Fibroblast of lung (primary cell): ENCODE results near the gene ANKRD52. TPM values are rescaled to one million over a fixed set of nuclear protein-coding genes. Genes with fewer than 3 reads are reported as not detected.
"Not testable (repeated sequence)": the region's sequence is repeated elsewhere in the genome, so short reads cannot be mapped to it uniquely, and the experiment has no call there.

ENCODE experiments used
- DNase-seq, 2 donors: peaks; one replicate each; pipeline versions ENCODE4 v3.0.0 to v3.0.0-alpha.2; 2010; ENCODE audit warnings: low read depth in 2 of 2
- H2AFZ ChIP-seq: 2 replicates; pipeline ENCODE4 v1.5.1; 2012; ENCODE audit warnings: low read length, control low read depth, inconsistent platforms
- H3K27ac ChIP-seq: 2 replicates; pipeline ENCODE4 v1.5.1; 2011; ENCODE audit warnings: low read length, control low read depth; ENCODE audit not compliant: insufficient read depth
- H3K27me3 ChIP-seq: 2 replicates; pipeline ENCODE4 v1.5.1; 2011; ENCODE audit warnings: mild to moderate bottlenecking, low read length; ENCODE audit not compliant: control insufficient read depth, insufficient read depth
- H3K36me3 ChIP-seq: 2 replicates; pipeline ENCODE4 v1.5.1; 2011; ENCODE audit warnings: low read length; ENCODE audit not compliant: control insufficient read depth, insufficient read depth
- H3K4me1 ChIP-seq: 2 replicates; pipeline ENCODE4 v1.5.1; 2011; ENCODE audit warnings: low read length; ENCODE audit not compliant: control insufficient read depth, insufficient read depth; ENCODE audit errors: extremely low read depth
- H3K4me2 ChIP-seq: 2 replicates; pipeline ENCODE4 v1.5.1; 2011; ENCODE audit warnings: low read length, control low read depth; ENCODE audit not compliant: insufficient read depth; ENCODE audit errors: extremely low read depth
- H3K4me3 ChIP-seq, 4 experiments: fragments of 200-600 bp in 1 of 4; sonication (generic) in 1 of 4; replicated peaks in 1 of 4; 2 replicates each; pipeline ENCODE4 v1.5.1; 2011 to 2016; ENCODE audit warnings: low read length in 4 of 4, low read depth in 3 of 4, mild to moderate bottlenecking in 3 of 4, control low read depth in 2 of 4, inconsistent platforms in 1 of 4, mixed read lengths in 1 of 4; ENCODE audit not compliant: insufficient read depth in 1 of 4; ENCODE audit errors: control extremely low read depth in 1 of 4
- H3K79me2 ChIP-seq: 2 replicates; pipeline ENCODE4 v1.5.1; 2012; ENCODE audit warnings: mild to moderate bottlenecking, low read length, inconsistent platforms; ENCODE audit not compliant: control insufficient read depth, insufficient read depth
- H3K9ac ChIP-seq: 2 replicates; pipeline ENCODE4 v1.5.1; 2011; ENCODE audit warnings: mild to moderate bottlenecking, low read length, control low read depth; ENCODE audit not compliant: insufficient read depth
- H3K9me3 ChIP-seq: 2 replicates; pipeline ENCODE4 v1.5.1; 2012; ENCODE audit warnings: low read depth, low read length; ENCODE audit not compliant: control insufficient read depth, insufficient read depth
- H4K20me1 ChIP-seq: 2 replicates; pipeline ENCODE4 v1.5.1; 2011; ENCODE audit warnings: low read length; ENCODE audit not compliant: control insufficient read depth, insufficient read depth; ENCODE audit errors: extremely low read depth
- EZH2 ChIP-seq: IDR thresholded peaks from 2 replicates; pipeline ENCODE4 v1.5.1; 2012; ENCODE audit warnings: low read length, control low read depth, mild to moderate bottlenecking; ENCODE audit errors: missing control alignments
- polyA plus RNA-seq, 2 donors: library from polyadenylated mRNA; depleted of rRNA in 1 of 2; stranded (reverse) in 1 of 2; unstranded in 1 of 2; fragments of >200 nt; gene quantifications; 2 replicates each; pipeline ENCODE4 v1.2.1, GENCODE V29; 2011 to 2012; ENCODE audit warnings: missing spikeins in 1 of 2
- total RNA-seq: library from RNA; depleted of rRNA; stranded (reverse); fragments of >200 nt; gene quantifications from 2 replicates; pipeline ENCODE4 v1.2.1, GENCODE V29; 2014
- TF ChIP-seq, protein P1 (sequence below), 2 donors: IDR thresholded peaks in 1 of 2; conservative IDR thresholded peaks in 1 of 2; 1 replicate in 1 of 2; 2 replicates in 1 of 2; pipeline ENCODE4 v1.5.1; 2011 to 2012; ENCODE audit warnings: low read length in 2 of 2, control low read depth in 1 of 2, inconsistent platforms in 1 of 2, low read depth in 1 of 2, mild to moderate bottlenecking in 1 of 2

ANKRD52 gene
- total and polyA plus RNA-seq, 2 donors (not counting 1 experiment from before 2014, with no cell fraction given): 12.2 to 14.9 TPM

DNA sequence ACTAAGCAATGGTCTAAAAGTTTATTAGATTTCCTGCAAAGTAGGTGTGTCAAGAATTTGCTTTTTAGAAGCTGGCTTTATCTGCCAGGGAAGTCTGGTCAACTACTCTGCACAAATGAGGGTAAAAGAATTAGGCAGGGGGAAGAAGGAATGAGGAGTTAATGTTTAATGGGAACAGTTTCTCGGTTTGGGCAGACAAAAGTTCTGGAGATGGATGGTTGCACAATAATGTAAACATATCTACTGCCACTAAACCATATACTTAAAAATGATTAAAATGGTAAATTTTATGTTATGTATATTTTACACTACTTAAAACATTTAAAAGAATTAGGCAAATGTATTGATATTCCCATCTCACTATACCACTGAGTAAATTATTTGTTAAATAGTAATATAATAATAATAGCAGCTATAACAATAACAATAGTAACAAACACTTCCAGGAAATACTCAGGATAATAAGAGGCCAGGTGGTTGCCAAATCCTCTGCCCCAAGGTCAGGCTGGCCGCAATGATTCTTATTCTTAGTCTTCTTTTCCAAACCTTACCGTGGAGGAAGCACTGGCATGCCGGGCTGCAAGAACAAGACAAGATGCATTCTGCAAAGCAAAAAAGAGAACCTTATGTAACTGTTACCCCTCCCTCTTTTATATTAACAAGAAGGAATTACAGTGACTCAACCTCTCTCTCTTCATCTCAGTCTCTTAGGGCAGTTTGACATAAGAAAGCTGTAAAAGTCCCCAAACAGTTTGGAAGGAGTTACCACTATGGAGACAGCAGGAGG is 28.1 kb upstream of the ANKRD52 start:
- Histone ChIP-seq H4K20me1 (no peaks in the 10 kb centered on the region), H3K4me1 (no peaks in the 10 kb centered on the region), H3K4me2 (no peak overlapping the region), H3K9ac (no peak overlapping the region), H3K9me3 (no peaks in the 10 kb centered on the region), H3K36me3 (peaks cover 10% of the 10 kb centered on the region), H3K4me3 (no peak overlapping the region), H3K27ac (no peak overlapping the region), H3K27me3 (no peaks in the 10 kb centered on the region), H3K79me2 (peaks cover 25% of the 10 kb centered on the region), H2AFZ (no peak overlapping the region)
- no peak for DNase-seq
- TF ChIP-seq, protein P1, sequence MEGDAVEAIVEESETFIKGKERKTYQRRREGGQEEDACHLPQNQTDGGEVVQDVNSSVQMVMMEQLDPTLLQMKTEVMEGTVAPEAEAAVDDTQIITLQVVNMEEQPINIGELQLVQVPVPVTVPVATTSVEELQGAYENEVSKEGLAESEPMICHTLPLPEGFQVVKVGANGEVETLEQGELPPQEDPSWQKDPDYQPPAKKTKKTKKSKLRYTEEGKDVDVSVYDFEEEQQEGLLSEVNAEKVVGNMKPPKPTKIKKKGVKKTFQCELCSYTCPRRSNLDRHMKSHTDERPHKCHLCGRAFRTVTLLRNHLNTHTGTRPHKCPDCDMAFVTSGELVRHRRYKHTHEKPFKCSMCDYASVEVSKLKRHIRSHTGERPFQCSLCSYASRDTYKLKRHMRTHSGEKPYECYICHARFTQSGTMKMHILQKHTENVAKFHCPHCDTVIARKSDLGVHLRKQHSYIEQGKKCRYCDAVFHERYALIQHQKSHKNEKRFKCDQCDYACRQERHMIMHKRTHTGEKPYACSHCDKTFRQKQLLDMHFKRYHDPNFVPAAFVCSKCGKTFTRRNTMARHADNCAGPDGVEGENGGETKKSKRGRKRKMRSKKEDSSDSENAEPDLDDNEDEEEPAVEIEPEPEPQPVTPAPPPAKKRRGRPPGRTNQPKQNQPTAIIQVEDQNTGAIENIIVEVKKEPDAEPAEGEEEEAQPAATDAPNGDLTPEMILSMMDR (conservative IDR thresholded peaks at IDR 0.05 in 1 of 2, IDR thresholded peaks at IDR 0.05 in 1 of 2; ENCODE audit: low read depth in 1 of 2, low read length in 2 of 2): no peak
- TF ChIP-seq EZH2: no peak

DNA sequence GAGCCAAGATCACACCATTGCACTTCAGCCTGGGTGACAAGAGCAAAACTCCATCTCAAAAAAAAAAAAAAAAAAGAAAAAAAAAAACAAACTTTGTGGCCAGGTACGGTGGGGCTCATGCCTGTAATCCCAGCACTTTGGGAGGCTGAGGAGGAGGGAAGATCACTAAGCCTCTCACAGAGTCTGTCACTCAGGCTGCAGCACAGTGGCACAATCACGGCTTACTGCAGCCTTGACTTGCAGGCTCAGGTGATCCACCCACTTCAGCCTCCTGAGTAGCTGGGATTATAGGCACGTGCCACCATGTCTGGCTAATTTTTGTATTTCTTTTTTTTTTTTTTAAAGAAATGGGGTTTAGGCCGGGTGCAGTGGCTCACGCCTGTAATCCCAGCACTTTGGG is 26.1 kb upstream of the ANKRD52 start:
- H2AFZ ChIP-seq, DNase-seq, H3K9me3 ChIP-seq, H4K20me1 ChIP-seq, H3K4me2 ChIP-seq, H3K9ac ChIP-seq, H3K27ac ChIP-seq, H3K4me3 ChIP-seq, H3K27me3 ChIP-seq, H3K4me1 ChIP-seq: not testable (repeated sequence)
- peaks cover 13% of the 10 kb centered on the region for H3K36me3 ChIP-seq
- H3K79me2 ChIP-seq: peaks cover 12% of the 10 kb centered on the region

DNA sequence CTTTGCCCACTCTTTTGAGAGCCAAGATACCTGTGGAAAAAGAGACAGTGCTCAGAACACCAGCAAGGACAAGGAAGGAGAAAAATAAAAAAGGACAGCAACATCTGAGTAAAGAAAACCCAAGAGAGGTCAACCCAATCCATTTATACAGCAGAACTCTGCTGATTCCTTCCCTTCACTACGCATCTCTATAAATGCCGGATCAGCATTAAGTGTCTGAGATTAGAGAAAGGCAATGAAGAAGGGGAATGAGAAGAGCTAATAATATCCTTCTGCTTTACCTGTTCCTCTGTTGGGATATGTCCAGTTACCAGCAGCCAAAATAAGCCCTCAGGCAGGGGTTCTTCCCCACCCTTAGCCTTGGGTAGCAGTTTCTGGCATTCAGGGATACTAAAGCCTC is 24.4 kb upstream of the ANKRD52 start:
- H3K36me3 ChIP-seq: peaks cover 13% of the 10 kb centered on the region

More for the DNA sequence above, 24.4 kb upstream of the ANKRD52 start:
- Histone ChIP-seq H3K4me3 (no peak overlapping the region), H3K4me2 (no peak overlapping the region), H3K9ac (no peak overlapping the region), H4K20me1 (no peaks in the 10 kb centered on the region), H3K27ac (no peak overlapping the region), H3K79me2 (no peaks in the 10 kb centered on the region), H3K27me3 (no peaks in the 10 kb centered on the region), H3K9me3 (no peaks in the 10 kb centered on the region), H3K4me1 (no peaks in the 10 kb centered on the region), H2AFZ (no peak overlapping the region)
- no peak for DNase-seq
- no peak for TF ChIP-seq EZH2
- TF ChIP-seq, protein P1 (conservative IDR thresholded peaks at IDR 0.05 in 1 of 2, IDR thresholded peaks at IDR 0.05 in 1 of 2; ENCODE audit: low read depth in 1 of 2, low read length in 2 of 2): no peak
